SK-N-SH (cell line): ENCODE measurements around the gene IQSEC3.

ENCODE experiments used
- EP300 ChIP-seq, 2 experiments: IDR thresholded peaks; 2 replicates each; pipeline versions ENCODE4 v1.4.0 to v1.6.1; 2012; ENCODE audit warnings: borderline replicate concordance in 1 of 2, low read depth in 1 of 2, low read length in 1 of 2
- MAX ChIP-seq: IDR thresholded peaks from 2 replicates; pipeline ENCODE4 v1.4.0; 2012; ENCODE audit warnings: low read depth
- POLR2AphosphoS5 ChIP-seq: IDR thresholded peaks from 2 replicates; pipeline ENCODE4 v1.6.1; 2012; ENCODE audit warnings: low read depth, low read length
- RFX5 ChIP-seq: IDR thresholded peaks from 2 replicates; pipeline ENCODE4 v1.6.1; 2012; ENCODE audit warnings: mild to moderate bottlenecking, improper control_type of control experiment, low read length
- TCF12 ChIP-seq: IDR thresholded peaks from 2 replicates; pipeline ENCODE4 v1.4.0; 2012
- TEAD4 ChIP-seq: IDR thresholded peaks from 2 replicates; pipeline ENCODE4 v1.4.0; 2012; ENCODE audit warnings: mild to moderate bottlenecking, borderline replicate concordance; ENCODE audit not compliant: insufficient read depth
- USF2 ChIP-seq: fragments of 150-350 bp; IDR thresholded peaks from 2 replicates; pipeline ENCODE4 v1.6.1; 2017; ENCODE audit warnings: antibody characterized with exemption, low read length, low read depth, borderline replicate concordance
- TF ChIP-seq, protein P1 (sequence below): fragments of 200-600 bp; sonication (generic); IDR thresholded peaks from 2 replicates; pipeline ENCODE4 v1.6.1; 2017; ENCODE audit warnings: antibody characterized with exemption, mild to moderate bottlenecking, moderate library complexity

DNA sequence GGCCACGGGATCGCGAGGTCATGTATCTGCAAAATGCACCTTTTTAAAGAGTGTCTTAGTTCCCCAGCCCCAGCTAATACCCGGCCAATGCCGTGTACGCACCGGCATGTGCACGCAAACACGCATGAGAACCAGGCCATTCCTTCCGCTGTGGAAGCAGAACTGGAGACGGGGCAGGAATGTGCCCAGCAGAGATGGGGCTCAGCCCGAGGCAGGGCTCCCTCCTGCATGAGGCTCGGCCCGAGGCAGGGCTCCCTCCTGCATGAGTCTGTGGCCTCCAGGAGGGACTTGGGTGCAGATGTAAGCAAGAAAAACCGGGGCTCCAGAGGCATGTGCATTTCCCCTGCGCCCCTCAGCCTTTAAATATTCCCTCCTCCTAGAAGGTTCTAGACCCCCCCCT lies 109.2 kb downstream of the IQSEC3 start:
- no peak for TF ChIP-seq RFX5
- no peak for TF ChIP-seq MAX
- TF ChIP-seq, protein P1, sequence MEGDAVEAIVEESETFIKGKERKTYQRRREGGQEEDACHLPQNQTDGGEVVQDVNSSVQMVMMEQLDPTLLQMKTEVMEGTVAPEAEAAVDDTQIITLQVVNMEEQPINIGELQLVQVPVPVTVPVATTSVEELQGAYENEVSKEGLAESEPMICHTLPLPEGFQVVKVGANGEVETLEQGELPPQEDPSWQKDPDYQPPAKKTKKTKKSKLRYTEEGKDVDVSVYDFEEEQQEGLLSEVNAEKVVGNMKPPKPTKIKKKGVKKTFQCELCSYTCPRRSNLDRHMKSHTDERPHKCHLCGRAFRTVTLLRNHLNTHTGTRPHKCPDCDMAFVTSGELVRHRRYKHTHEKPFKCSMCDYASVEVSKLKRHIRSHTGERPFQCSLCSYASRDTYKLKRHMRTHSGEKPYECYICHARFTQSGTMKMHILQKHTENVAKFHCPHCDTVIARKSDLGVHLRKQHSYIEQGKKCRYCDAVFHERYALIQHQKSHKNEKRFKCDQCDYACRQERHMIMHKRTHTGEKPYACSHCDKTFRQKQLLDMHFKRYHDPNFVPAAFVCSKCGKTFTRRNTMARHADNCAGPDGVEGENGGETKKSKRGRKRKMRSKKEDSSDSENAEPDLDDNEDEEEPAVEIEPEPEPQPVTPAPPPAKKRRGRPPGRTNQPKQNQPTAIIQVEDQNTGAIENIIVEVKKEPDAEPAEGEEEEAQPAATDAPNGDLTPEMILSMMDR = no peak
- no peak for TF ChIP-seq POLR2AphosphoS5
- TF ChIP-seq EP300 (IDR thresholded peaks at IDR 0.05; ENCODE audit: borderline replicate concordance in 1 of 2, low read depth in 1 of 2, low read length in 1 of 2) = no peak
- no peak for TF ChIP-seq USF2
- no peak for TF ChIP-seq TCF12
- no peak for TF ChIP-seq TEAD4
